Glomerular visceral epithelial cell (primary cell): ENCODE results near the gene PPP1R12B.
"Not testable (repeated sequence)": the region's sequence is repeated elsewhere in the genome, so short reads cannot be mapped to it uniquely, and the experiment has no call there.

ENCODE experiments used
- DNase-seq: peaks from one replicate; pipeline ENCODE4 v3.0.0-alpha.2; 2016; ENCODE audit errors: extremely low spot score

Gene PPP1R12B

GRCh38 chr1:202584707-202585589 lies 236.4 kb downstream of the PPP1R12B start:
- DNase-seq = no peak

- no peak for DNase-seq
Measured at GRCh38 chr1:202585590-202585933, 237.1 kb downstream of the PPP1R12B start.

GRCh38 chr1:202586018-202586821 lies 237.7 kb downstream of the PPP1R12B start:
- DNase-seq = peak; percentile 58

- DNase-seq = no peak
Measured at GRCh38 chr1:202586871-202587270, 238.4 kb downstream of the PPP1R12B start.

- no peak for DNase-seq
Measured at GRCh38 chr1:202587859-202588485, 239.5 kb downstream of the PPP1R12B start.

GRCh38 chr1:202588503-202589189 lies 240.1 kb downstream of the PPP1R12B start:
- no peak for DNase-seq

GRCh38 chr1:202589190-202589930 lies 240.9 kb downstream of the PPP1R12B start:
- peak; percentile 100 for DNase-seq

- DNase-seq = no peak
Measured at GRCh38 chr1:202590126-202590525, 241.6 kb downstream of the PPP1R12B start.

- DNase-seq = no peak
Measured at GRCh38 chr1:202590975-202591411, 242.5 kb downstream of the PPP1R12B start.

- DNase-seq = no peak
Measured at GRCh38 chr1:202591515-202591914, 243.0 kb downstream of the PPP1R12B start.

- no peak for DNase-seq
Measured at GRCh38 chr1:202592146-202592545, 243.6 kb downstream of the PPP1R12B start.

- DNase-seq = peak; percentile 92
Measured at GRCh38 chr1:202593845-202594244, 245.3 kb downstream of the PPP1R12B start.

- no peak for DNase-seq
Measured at GRCh38 chr1:202596638-202597037, 248.1 kb downstream of the PPP1R12B start.

- DNase-seq = no peak
Measured at GRCh38 chr1:202597090-202597761, 248.7 kb downstream of the PPP1R12B start.

GRCh38 chr1:202599669-202600431 lies 251.4 kb downstream of the PPP1R12B start:
- DNase-seq = peak; percentile 85

- DNase-seq = no peak
Measured at GRCh38 chr1:202600432-202601041, 252.0 kb downstream of the PPP1R12B start.

GRCh38 chr1:202603435-202603834 lies 254.9 kb downstream of the PPP1R12B start:
- DNase-seq = no peak

- DNase-seq = no peak
Measured at GRCh38 chr1:202605515-202605914, 257.0 kb downstream of the PPP1R12B start.

- not testable (repeated sequence) for DNase-seq
Measured at GRCh38 chr1:202612036-202612435, 263.5 kb downstream of the PPP1R12B start.
